Measurements from ENCODE around the gene CCNJL. TPM values are rescaled to one million over a fixed set of nuclear protein-coding genes. Genes with fewer than 3 reads are reported as not detected.

CCNJL gene
- total and polyA plus RNA-seq, 12 donors, result 1.2 to 10.6 (median 4.3) TPM

- Histone ChIP-seq H3K4me3 (no peak overlapping the region), H3K4me1 (replicated peaks in 1 of 2) (no peaks in the 10 kb centered on the region), H3K27me3 (no peaks in the 10 kb centered on the region), H3K27ac (no peak overlapping the region), H3K36me3 (replicated peaks in 1 of 2) (no peaks in the 10 kb centered on the region), H3K9me3 (replicated peaks in 1 of 3) (no peaks in the 10 kb centered on the region)
- WGBS, 4 donors, result 62 to 76% (median 70%) methylated on average over 2 to 7 of the region's 7 CpGs
- no peak for DNase-seq
- intact Hi-C loops (cut with DNase I), result no loop called here
- TF ChIP-seq CTCF (IDR thresholded peaks at IDR 0.05) (no peak), POLR2A (IDR thresholded peaks at IDR 0.05) (no peak)
Observed at GRCh38 chr5:160278343-160278742, 34.0 kb downstream of the CCNJL start.

- no peak overlapping the region for H3K4me3 ChIP-seq
- H3K9me3 ChIP-seq (replicated peaks in 1 of 3), result no peaks in the 10 kb centered on the region
- TF ChIP-seq POLR2A (IDR thresholded peaks at IDR 0.05), result no peak
- TF ChIP-seq CTCF (IDR thresholded peaks at IDR 0.05), result no peak
- intact Hi-C loops (cut with DNase I), result no loop called here
- H3K4me1 ChIP-seq (replicated peaks in 1 of 2), result peaks cover 2 to 3% of the 10 kb centered on the region in 2 donors
- no peak for DNase-seq
- H3K27ac ChIP-seq, result no peak overlapping the region
- 66 to 79% (median 69%) methylated on average over 3 to 5 of the region's 5 CpGs for WGBS, 4 donors
- no peaks in the 10 kb centered on the region for H3K27me3 ChIP-seq
- H3K36me3 ChIP-seq (replicated peaks in 1 of 2), result no peaks in the 10 kb centered on the region
Observed at GRCh38 chr5:160274483-160274931, 37.9 kb downstream of the CCNJL start.

- TF ChIP-seq POLR2A (IDR thresholded peaks at IDR 0.05) (no peak), CTCF (IDR thresholded peaks at IDR 0.05) (no peak)
- intact Hi-C loops (cut with DNase I), result no loop called here
- no peak for DNase-seq
- Histone ChIP-seq H3K27ac (no peak overlapping the region), H3K4me3 (no peak overlapping the region), H3K36me3 (replicated peaks in 1 of 2) (no peaks in the 10 kb centered on the region), H3K9me3 (replicated peaks in 1 of 3) (no peaks in the 10 kb centered on the region), H3K4me1 (replicated peaks in 1 of 2) (peaks cover 14 to 15% of the 10 kb centered on the region in 2 donors), H3K27me3 (no peaks in the 10 kb centered on the region)
- 93 to 99% (median 96%) methylated on average over 2 of the region's 2 CpGs for WGBS, 4 donors
Observed at GRCh38 chr5:160272889-160273288, 39.5 kb downstream of the CCNJL start.

GRCh38 chr5:160272264-160272663 is 40.1 kb downstream of the CCNJL start:
- no peaks in the 10 kb centered on the region for H3K27me3 ChIP-seq
- intact Hi-C loops (cut with DNase I), result no loop called here
- no peak for TF ChIP-seq CTCF (IDR thresholded peaks at IDR 0.05)
- no peak for TF ChIP-seq POLR2A (IDR thresholded peaks at IDR 0.05)
- no peaks in the 10 kb centered on the region for H3K36me3 ChIP-seq (replicated peaks in 1 of 2)
- no peak overlapping the region for H3K27ac ChIP-seq
- peaks cover 14 to 15% of the 10 kb centered on the region in 2 donors for H3K4me1 ChIP-seq (replicated peaks in 1 of 2)
- DNase-seq, result no peak
- H3K4me3 ChIP-seq, result no peak overlapping the region
- no peaks in the 10 kb centered on the region for H3K9me3 ChIP-seq (replicated peaks in 1 of 3)
- WGBS, 4 donors, result 72 to 91% (median 82%) methylated on average over 3 of the region's 3 CpGs
